Stomach (tissue), 9 donors: ENCODE measurements around the gene RUBCN. TPM values are rescaled to one million over a fixed set of nuclear protein-coding genes. Genes with fewer than 3 reads are reported as not detected.
"Not testable (repeated sequence)": the region's sequence is repeated elsewhere in the genome, so short reads cannot be mapped to it uniquely, and the experiment has no call there.

Source experiments
- DNase-seq, 2 donors: peaks; one replicate each; pipeline versions ENCODE4 v3.0.0 to v3.0.0-alpha.2; 2013 to 2019
- H3K27ac ChIP-seq, 5 donors: fragments of 200-600 bp in 4 of 5; sonication (generic) in 4 of 5; one replicate each; pipeline ENCODE4 v1.5.1; 2013 to 2019; ENCODE audit warnings: mild to moderate bottlenecking in 1 of 5, moderate library complexity in 1 of 5
- H3K27me3 ChIP-seq, 3 donors: fragments of 200-600 bp; sonication (generic); one replicate each; pipeline ENCODE4 v1.5.1; 2017 to 2019; ENCODE audit warnings: mixed run types in 1 of 3
- H3K36me3 ChIP-seq, 4 donors: fragments of 200-600 bp; sonication (generic); 1 replicate in 3 of 4; 2 replicates in 1 of 4; pipeline ENCODE4 v1.5.1; 2016 to 2019
- H3K4me1 ChIP-seq, 4 donors: fragments of 200-600 bp; sonication (generic); one replicate each; pipeline ENCODE4 v1.5.1; 2016 to 2019
- H3K4me3 ChIP-seq, 4 donors: fragments of 200-600 bp; sonication (generic) in 3 of 4; one replicate each; pipeline ENCODE4 v1.5.1; 2016 to 2019; ENCODE audit warnings: mild to moderate bottlenecking in 1 of 4
- H3K9me3 ChIP-seq, 4 donors: fragments of 200-600 bp; sonication (generic); one replicate each; pipeline ENCODE4 v1.5.1; 2016 to 2019
- CTCF ChIP-seq, 7 experiments: fragments of 450-650 bp in 4 of 7; fragments of 200-600 bp in 3 of 7; sonication (generic) in 3 of 7; IDR thresholded peaks; one replicate each; pipeline ENCODE4 v1.5.1; 2016 to 2019; ENCODE audit warnings: antibody characterized with exemption in 7 of 7, control low read depth in 2 of 7, mild to moderate bottlenecking in 1 of 7
- POLR2AphosphoS5 ChIP-seq, 3 donors: sonication (generic); formaldehyde crosslinking; IDR thresholded peaks; one replicate each; pipeline ENCODE4 v1.6.1; 2016; ENCODE audit warnings: antibody characterized with exemption in 3 of 3
- WGBS, 5 donors: extraction: QIAGEN DNeasy Blood & Tissue Kit in 3 of 5; methylation state at CpG; one replicate each; pipeline versions ENCODE4 v1.1.5 to v1.1.7; 2013 to 2018; 5-methylcytosine and 5-hydroxymethylcytosine counted together
- intact Hi-C: fragments of 100-400 bp; cut with DNase I; formaldehyde crosslinking; loops from one replicate; pipeline ENCODE4 v1.15.1; 2023; ENCODE audit warnings: low total_unique reads
- polyA plus RNA-seq, 3 donors: library from polyadenylated mRNA; stranded (reverse); fragments of 200-250 nt; gene quantifications; one replicate each; pipeline ENCODE4 v1.2.3, GENCODE V29; 2013
- total RNA-seq, 5 donors: library from RNA; depleted of rRNA; stranded (reverse); fragments of >200 nt; gene quantifications; one replicate each; pipeline versions ENCODE4 v1.1.0 to v1.2.3, GENCODE V29; 2014 to 2016
- donor health status: healthy with polysubstance abuse.
- donor health status: Bipolar disorder and iron deficiency.
- donor health status: healthy.

RUBCN gene
- total and polyA plus RNA-seq, 8 donors, result 5.4 to 96.8 (median 31.1) TPM

GRCh38 chr3:197637556-197637955 is 99.1 kb downstream of the RUBCN start:
- 77 to 98% (median 88%) methylated on average over 10 of the region's 10 CpGs for WGBS, 5 donors

GRCh38 chr3:197631989-197632388 is 104.7 kb downstream of the RUBCN start:
- intact Hi-C loops, result not testable (repeated sequence)
- WGBS, 5 donors, result 2 to 26% (median 12%) methylated on average over 6 to 10 of the region's 11 CpGs

More at GRCh38 chr3:197637556-197637955, 99.1 kb downstream of the RUBCN start:
- H3K4me3 ChIP-seq, H3K9me3 ChIP-seq, H3K4me1 ChIP-seq, intact Hi-C loops, DNase-seq, H3K27me3 ChIP-seq, H3K27ac ChIP-seq, H3K36me3 ChIP-seq: not testable (repeated sequence)

GRCh38 chr3:197630766-197631165 is 105.9 kb downstream of the RUBCN start:
- H3K9me3 ChIP-seq, intact Hi-C loops, H3K27ac ChIP-seq, H3K27me3 ChIP-seq, H3K4me3 ChIP-seq, H3K36me3 ChIP-seq, DNase-seq: not testable (repeated sequence)
- 84 to 87% (median 87%) methylated on average over 11 to 12 of the region's 12 CpGs for WGBS, 5 donors
- peaks cover 0 to 14% (median 5%) of the 10 kb centered on the region in 4 donors for H3K4me1 ChIP-seq

More at GRCh38 chr3:197631989-197632388, 104.7 kb downstream of the RUBCN start:
- H3K4me1 ChIP-seq, DNase-seq, H3K4me3 ChIP-seq, H3K27me3 ChIP-seq, H3K9me3 ChIP-seq, H3K27ac ChIP-seq, H3K36me3 ChIP-seq: not testable (repeated sequence)
- peak in 2 of 7 experiments; percentile 26 to 32 for TF ChIP-seq CTCF (IDR thresholded peaks at IDR 0.05)

- DNase-seq, intact Hi-C loops, H3K9me3 ChIP-seq, H3K27me3 ChIP-seq, H3K4me3 ChIP-seq, H3K27ac ChIP-seq, H3K36me3 ChIP-seq: not testable (repeated sequence)
- WGBS, 5 donors, result 93 to 97% (median 96%) methylated on average over 5 to 13 of the region's 14 CpGs
- peaks cover 0 to 14% (median 5%) of the 10 kb centered on the region in 4 donors for H3K4me1 ChIP-seq
These were observed 107.4 kb downstream of the RUBCN start for GRCh38 chr3:197629286-197629685.

- intact Hi-C loops, H3K9me3 ChIP-seq, H3K36me3 ChIP-seq, H3K27me3 ChIP-seq: not testable (repeated sequence)
- peaks cover 0 to 14% (median 5%) of the 10 kb centered on the region in 4 donors for H3K4me1 ChIP-seq
- H3K27ac ChIP-seq, result peak overlapping the region; percentile 78 to 94 (median 89)
- peak overlapping the region; percentile 62 to 80 (median 66) for H3K4me3 ChIP-seq
- peak; percentile 52 to 90 (median 61) for TF ChIP-seq POLR2AphosphoS5 (IDR thresholded peaks at IDR 0.05)
- DNase-seq, result peak; percentile 93 to 95
- 2 to 5% (median 4%) methylated on average over 14 to 70 of the region's 73 CpGs for whole genome bisulfite sequencing, 5 donors
These were observed 108.8 kb downstream of the RUBCN start for GRCh38 chr3:197627772-197628523.

- H3K36me3 ChIP-seq, H3K27me3 ChIP-seq, intact Hi-C loops, DNase-seq, H3K9me3 ChIP-seq: not testable (repeated sequence)
- Histone ChIP-seq H3K27ac (peak overlapping the region; percentile 78 to 94 (median 89)), H3K4me1 (peaks cover 0 to 14% (median 5%) of the 10 kb centered on the region in 4 donors), H3K4me3 (peak overlapping the region; percentile 62 to 80 (median 66))
- WGBS, 5 donors, result 0 to 4% (median 0%) methylated on average over 2 to 23 of the region's 67 CpGs; no CpG with 5 or more reads in 1 of the 5 donors
These were observed 109.4 kb downstream of the RUBCN start for GRCh38 chr3:197627158-197627771.

GRCh38 chr3:197626404-197627157 is 110.1 kb downstream of the RUBCN start:
- Histone ChIP-seq H3K4me1 (peaks cover 0 to 14% (median 5%) of the 10 kb centered on the region in 4 donors), H3K4me3 (peak overlapping the region; percentile 62 to 80 (median 66)), H3K36me3 (peaks cover 3 to 12% (median 9%) of the 10 kb centered on the region in 4 donors), H3K27ac (peak overlapping the region in 3 of 5 donors; percentile 88 to 94 (median 89))
- intact Hi-C loops, H3K27me3 ChIP-seq, H3K9me3 ChIP-seq, DNase-seq: not testable (repeated sequence)
- WGBS, 5 donors, result 7 to 40% (median 17%) methylated on average over 1 to 7 of the region's 18 CpGs

GRCh38 chr3:197621478-197621877 is 115.2 kb downstream of the RUBCN start:
- 95 to 98% (median 96%) methylated on average over 13 of the region's 13 CpGs for WGBS, 5 donors
- DNase-seq, intact Hi-C loops, H3K27me3 ChIP-seq, H3K4me1 ChIP-seq, H3K27ac ChIP-seq, H3K4me3 ChIP-seq, H3K9me3 ChIP-seq: not testable (repeated sequence)
- peaks cover 26 to 58% (median 55%) of the 10 kb centered on the region in 4 donors for H3K36me3 ChIP-seq
